HEK293 (cell line): ENCODE data around the gene FANCE.
A peak's percentile ranks its signal among the peaks of the same experiment; 100 is the strongest.

Source experiments
- CTCF ChIA-PET: fragments of 350-600 bp; formaldehyde crosslinking; extraction: SDS; loops from one replicate; lab custom pipeline; 2021; ENCODE audit warnings: antibody characterized with exemption; lab: Yijun Ruan, JAX
- POLR2A ChIA-PET: fragments of 300-600 bp; formaldehyde crosslinking; extraction: SDS; loops from one replicate; lab custom pipeline; 2020; ENCODE audit warnings: antibody characterized with exemption, inconsistent platforms; lab: Yijun Ruan, JAX
- H3K27ac ChIP-seq: fragments of 200-500 bp; sonication (Bioruptor generic); 2 replicates; pipeline ENCODE4 v1.5.1; 2014; ENCODE audit warnings: low read depth, low read length, control low read depth, inconsistent platforms; ENCODE audit errors: extremely low read depth
- H3K36me3 ChIP-seq, 2 experiments: fragments of 200-500 bp in 1 of 2; sonication (Bioruptor generic) in 1 of 2; 1 replicate in 1 of 2; 2 replicates in 1 of 2; pipeline ENCODE4 v1.5.1; 2014 to 2017; ENCODE audit warnings: inconsistent platforms in 2 of 2, low read length in 2 of 2; ENCODE audit not compliant: control insufficient read depth in 2 of 2, insufficient read depth in 1 of 2
- H3K4me1 ChIP-seq: fragments of 200-500 bp; sonication (Bioruptor generic); 2 replicates; pipeline ENCODE4 v1.5.1; 2014; ENCODE audit warnings: mild to moderate bottlenecking, low read length, inconsistent platforms; ENCODE audit not compliant: control insufficient read depth, insufficient read depth
- H3K4me3 ChIP-seq: 2 replicates; pipeline ENCODE4 v1.5.1; 2011; ENCODE audit warnings: low read depth, mild to moderate bottlenecking, control low read depth, low read length, moderate library complexity
- H3K9me3 ChIP-seq: fragments of 200-500 bp; sonication (Bioruptor generic); 2 replicates; pipeline ENCODE4 v1.5.1; 2014; ENCODE audit warnings: low read depth, low read length, inconsistent platforms; ENCODE audit not compliant: control insufficient read depth, insufficient read depth
- CTCF ChIP-seq: fragments of 450-650 bp; formaldehyde crosslinking; IDR thresholded peaks from 2 replicates; pipeline ENCODE4 v1.5.1; 2016; ENCODE audit warnings: missing biosample characterization, missing genetic modification characterization
- GLIS1 ChIP-seq: fragments of 450-650 bp; formaldehyde crosslinking; IDR thresholded peaks from 2 replicates; pipeline ENCODE4 v1.5.1; 2016; ENCODE audit warnings: missing biosample characterization, missing genetic modification characterization
- GLIS2 ChIP-seq: fragments of 450-650 bp; formaldehyde crosslinking; IDR thresholded peaks from 2 replicates; pipeline ENCODE4 v1.5.1; 2016; ENCODE audit warnings: missing biosample characterization, missing genetic modification characterization
- OSR2 ChIP-seq: fragments of 450-650 bp; formaldehyde crosslinking; IDR thresholded peaks from 2 replicates; pipeline ENCODE4 v1.5.1; 2016; ENCODE audit warnings: missing biosample characterization, missing genetic modification characterization
- PRDM10 ChIP-seq: fragments of 450-650 bp; formaldehyde crosslinking; IDR thresholded peaks from 2 replicates; pipeline ENCODE4 v1.5.1; 2016; ENCODE audit warnings: missing biosample characterization, missing genetic modification characterization
- SCRT2 ChIP-seq: fragments of 450-650 bp; formaldehyde crosslinking; IDR thresholded peaks from 2 replicates; pipeline ENCODE4 v1.5.1; 2016; ENCODE audit warnings: missing biosample characterization, missing genetic modification characterization
- SP2 ChIP-seq: fragments of 450-650 bp; formaldehyde crosslinking; IDR thresholded peaks from 2 replicates; pipeline ENCODE4 v1.5.1; 2016; ENCODE audit warnings: missing biosample characterization, missing genetic modification characterization
- ZBTB7A ChIP-seq: fragments of 450-650 bp; formaldehyde crosslinking; IDR thresholded peaks from 2 replicates; pipeline ENCODE4 v1.5.1; 2016; ENCODE audit warnings: low read depth, missing biosample characterization, missing genetic modification characterization
- ZBTB8A ChIP-seq: fragments of 450-650 bp; formaldehyde crosslinking; IDR thresholded peaks from 2 replicates; pipeline ENCODE4 v1.5.1; 2016; ENCODE audit warnings: missing biosample characterization, missing genetic modification characterization
- ZFP69B ChIP-seq: fragments of 450-650 bp; formaldehyde crosslinking; IDR thresholded peaks from 2 replicates; pipeline ENCODE4 v1.5.1; 2016; ENCODE audit warnings: missing biosample characterization, missing genetic modification characterization
- ZNF394 ChIP-seq: fragments of 450-650 bp; formaldehyde crosslinking; IDR thresholded peaks from 2 replicates; pipeline ENCODE4 v1.5.1; 2016; ENCODE audit warnings: missing biosample characterization, missing genetic modification characterization, mild to moderate bottlenecking, moderate library complexity, borderline replicate concordance
- ZNF423 ChIP-seq: fragments of 450-650 bp; formaldehyde crosslinking; IDR thresholded peaks from 2 replicates; pipeline ENCODE4 v1.5.1; 2016; ENCODE audit warnings: missing biosample characterization, missing genetic modification characterization
- ZNF600 ChIP-seq: fragments of 450-650 bp; formaldehyde crosslinking; IDR thresholded peaks from 2 replicates; pipeline ENCODE4 v1.5.1; 2016; ENCODE audit warnings: missing biosample characterization, missing genetic modification characterization
- ZNF610 ChIP-seq: fragments of 450-650 bp; formaldehyde crosslinking; IDR thresholded peaks from 2 replicates; pipeline ENCODE4 v1.5.1; 2016; ENCODE audit warnings: missing biosample characterization, missing genetic modification characterization, borderline replicate concordance
- ZNF639 ChIP-seq: fragments of 450-650 bp; formaldehyde crosslinking; IDR thresholded peaks from 2 replicates; pipeline ENCODE4 v1.5.1; 2016; ENCODE audit warnings: missing biosample characterization, missing genetic modification characterization
- ZSCAN30 ChIP-seq: fragments of 450-650 bp; IDR thresholded peaks from 2 replicates; pipeline ENCODE4 v1.5.1; 2018; ENCODE audit warnings: missing biosample characterization, mild to moderate bottlenecking, missing genetic modification characterization, moderate library complexity
- TF ChIP-seq, protein P1 (sequence below): fragments of 450-650 bp; formaldehyde crosslinking; IDR thresholded peaks from 2 replicates; pipeline ENCODE4 v1.5.1; 2016; ENCODE audit warnings: missing biosample characterization, missing genetic modification characterization
- TF ChIP-seq, protein P2 (sequence below): fragments of 450-650 bp; formaldehyde crosslinking; IDR thresholded peaks from 2 replicates; pipeline ENCODE4 v1.5.1; 2016; ENCODE audit warnings: missing biosample characterization, missing genetic modification characterization

FANCE gene

DNA sequence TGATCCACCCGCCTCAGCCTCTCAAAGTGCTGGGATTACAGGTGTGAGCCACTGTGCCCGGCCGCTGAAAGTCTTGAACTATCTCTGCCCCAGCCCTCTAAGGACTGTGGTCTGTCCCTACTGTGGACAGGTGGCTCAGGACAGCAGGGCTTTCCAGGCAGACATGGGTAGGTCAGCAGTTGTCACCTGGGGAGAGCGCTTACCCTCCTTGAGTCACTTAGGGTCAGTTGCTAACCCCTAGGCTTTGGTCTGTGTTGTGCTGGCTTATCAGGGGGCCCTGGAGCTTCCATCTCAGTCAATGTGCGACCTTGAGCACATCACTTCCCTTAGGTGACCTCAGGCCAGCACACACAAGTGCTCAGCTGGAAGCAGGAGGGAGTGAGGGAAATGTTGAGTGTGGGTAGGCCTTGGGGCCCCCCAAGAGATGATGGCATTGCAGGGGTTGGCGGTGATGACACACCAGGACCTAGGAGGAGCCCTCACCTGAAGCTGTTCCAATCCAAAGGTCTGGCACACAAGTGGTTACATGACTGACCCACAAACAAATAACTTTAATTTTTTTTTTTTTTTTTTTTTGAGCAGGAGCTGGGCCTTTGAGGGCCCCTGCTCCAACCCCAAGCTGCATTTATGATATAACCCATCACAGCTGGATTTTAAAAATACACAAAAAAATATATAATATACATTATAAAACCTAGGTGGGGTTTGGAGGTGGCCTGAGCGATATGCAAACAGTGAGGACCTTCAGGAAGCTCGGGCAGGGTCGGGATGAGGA is 21.1 kb downstream of the FANCE start (continued):
- TF ChIP-seq ZNF639 (tag by site-specific recombination), result no peak
- TF ChIP-seq, all 188 proteins: peak for 8

DNA sequence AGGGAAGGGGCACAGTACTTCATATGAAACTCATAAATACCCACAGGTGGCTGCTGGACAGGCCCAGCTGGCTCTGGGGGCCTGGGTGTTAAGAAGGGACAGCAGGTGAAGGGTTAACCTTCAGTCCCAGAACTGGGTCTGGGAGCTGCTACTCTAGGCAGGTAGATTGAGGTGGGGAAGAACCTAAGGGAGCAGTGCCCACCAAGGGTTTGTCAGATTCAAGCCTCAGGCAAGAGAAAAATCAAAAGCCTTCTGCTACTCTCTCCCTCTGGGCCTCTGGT is 21.7 kb downstream of the FANCE start:
- Histone ChIP-seq H3K4me1 (no peaks in the 10 kb centered on the region), H3K36me3 (peaks cover 9 to 75% of the 10 kb centered on the region in 2 experiments; a peak in 2 of 3 replicates), H3K4me3 (no peak overlapping the region)
- ChIA-PET CTCF (interaction anchor here (0.6 to 1.0 kb wide), 2 partner anchors 14 to 49 kb away, joined by 3 to 4 read pairs; no protein-coding TSS in a partner anchor), POLR2A (interaction anchor here (0.6 to 9.5 kb wide), 12 partner anchors 11 to 1060 kb away, joined by 3 to 198 read pairs (median 6); partner anchors contain the start of gene TEAD3)
- TF ChIP-seq ZSCAN30 (tag by site-specific recombination), result peak; percentile 88; the same call in 1 of the 2 replicates
- TF ChIP-seq CTCF (tag by site-specific recombination), result no peak
- peak; percentile 73 for TF ChIP-seq SCRT2
- 0 out of 2 replicates have a peak, but pooled peaks have one; percentile 22 for TF ChIP-seq OSR2 (tag by site-specific recombination)
- TF ChIP-seq, all 188 proteins: peak for 3
- no peaks in the 10 kb centered on the region for H3K9me3 ChIP-seq
- H3K27ac ChIP-seq, result peak overlapping the region; percentile 3; the same call in 1 of the 2 replicates

DNA sequence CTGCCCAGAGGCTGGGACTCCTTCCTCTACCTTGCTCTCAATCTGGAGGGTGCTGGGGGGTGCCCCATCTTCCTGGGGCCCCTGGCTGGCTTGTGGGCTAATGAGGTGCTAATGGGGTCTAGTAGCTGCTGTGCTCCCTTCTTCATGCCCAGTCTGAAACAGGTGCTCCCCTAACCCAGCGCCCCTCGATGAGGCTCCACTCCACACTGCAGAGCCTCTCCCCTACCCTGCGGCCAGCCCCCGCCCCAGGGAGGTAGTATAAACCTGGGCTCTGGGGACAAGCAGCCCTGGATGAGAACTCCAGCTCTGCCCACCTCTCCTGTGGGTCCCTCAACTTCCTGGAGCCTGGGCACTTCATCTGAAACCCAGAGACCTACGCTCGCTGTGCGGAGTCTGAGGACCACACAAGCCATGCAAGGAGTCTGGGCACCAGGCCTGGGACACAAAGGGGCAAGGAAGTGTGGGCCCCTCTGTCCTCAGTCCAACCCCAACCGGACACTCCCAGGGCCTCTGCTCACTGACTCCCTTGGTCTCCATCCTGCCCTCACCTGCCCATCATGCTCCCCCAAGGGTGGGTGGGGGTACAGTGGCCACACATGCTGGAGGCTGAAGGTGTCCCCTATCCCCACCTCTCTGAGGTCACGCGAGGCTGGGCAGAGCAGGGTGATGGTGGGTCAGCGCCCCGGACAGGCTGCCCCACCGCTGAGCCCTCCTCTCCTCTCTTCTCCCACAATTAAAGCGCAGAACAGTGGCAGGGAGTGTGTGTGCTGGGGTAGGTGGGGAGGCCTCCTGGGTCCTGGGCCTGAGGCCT is 22.2 kb downstream of the FANCE start:
- Histone ChIP-seq H3K4me3 (no peak overlapping the region), H3K36me3 (peaks cover 7 to 73% of the 10 kb centered on the region in 2 experiments; a peak in 2 of 3 replicates), H3K4me1 (no peaks in the 10 kb centered on the region), H3K27ac (peak overlapping the region; percentile 3; the same call in 1 of the 2 replicates), H3K9me3 (no peaks in the 10 kb centered on the region)
- ChIA-PET CTCF (interaction anchor here (0.6 to 0.7 kb wide), 2 partner anchors 13 kb away, joined by 3 to 4 read pairs; no protein-coding TSS in a partner anchor), POLR2A (interaction anchor here (0.6 to 9.5 kb wide), 9 partner anchors 11 to 206 kb away, joined by 3 to 198 read pairs (median 6); partner anchors contain the start of gene TEAD3)
- TF ChIP-seq ZFP69B, result peak; percentile 88
- peak; percentile 28; the same call in 1 of the 2 replicates for TF ChIP-seq ZNF600 (tag by site-specific recombination)
- peak; percentile 46 for TF ChIP-seq GLIS1
- 0 out of 2 replicates have a peak, but pooled peaks have one; percentile 34 for TF ChIP-seq ZBTB8A
- TF ChIP-seq ZNF423 (tag by site-specific recombination), result no peak
- TF ChIP-seq, protein P1, sequence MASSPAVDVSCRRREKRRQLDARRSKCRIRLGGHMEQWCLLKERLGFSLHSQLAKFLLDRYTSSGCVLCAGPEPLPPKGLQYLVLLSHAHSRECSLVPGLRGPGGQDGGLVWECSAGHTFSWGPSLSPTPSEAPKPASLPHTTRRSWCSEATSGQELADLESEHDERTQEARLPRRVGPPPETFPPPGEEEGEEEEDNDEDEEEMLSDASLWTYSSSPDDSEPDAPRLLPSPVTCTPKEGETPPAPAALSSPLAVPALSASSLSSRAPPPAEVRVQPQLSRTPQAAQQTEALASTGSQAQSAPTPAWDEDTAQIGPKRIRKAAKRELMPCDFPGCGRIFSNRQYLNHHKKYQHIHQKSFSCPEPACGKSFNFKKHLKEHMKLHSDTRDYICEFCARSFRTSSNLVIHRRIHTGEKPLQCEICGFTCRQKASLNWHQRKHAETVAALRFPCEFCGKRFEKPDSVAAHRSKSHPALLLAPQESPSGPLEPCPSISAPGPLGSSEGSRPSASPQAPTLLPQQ, result peak; percentile 84
- TF ChIP-seq, protein P2, sequence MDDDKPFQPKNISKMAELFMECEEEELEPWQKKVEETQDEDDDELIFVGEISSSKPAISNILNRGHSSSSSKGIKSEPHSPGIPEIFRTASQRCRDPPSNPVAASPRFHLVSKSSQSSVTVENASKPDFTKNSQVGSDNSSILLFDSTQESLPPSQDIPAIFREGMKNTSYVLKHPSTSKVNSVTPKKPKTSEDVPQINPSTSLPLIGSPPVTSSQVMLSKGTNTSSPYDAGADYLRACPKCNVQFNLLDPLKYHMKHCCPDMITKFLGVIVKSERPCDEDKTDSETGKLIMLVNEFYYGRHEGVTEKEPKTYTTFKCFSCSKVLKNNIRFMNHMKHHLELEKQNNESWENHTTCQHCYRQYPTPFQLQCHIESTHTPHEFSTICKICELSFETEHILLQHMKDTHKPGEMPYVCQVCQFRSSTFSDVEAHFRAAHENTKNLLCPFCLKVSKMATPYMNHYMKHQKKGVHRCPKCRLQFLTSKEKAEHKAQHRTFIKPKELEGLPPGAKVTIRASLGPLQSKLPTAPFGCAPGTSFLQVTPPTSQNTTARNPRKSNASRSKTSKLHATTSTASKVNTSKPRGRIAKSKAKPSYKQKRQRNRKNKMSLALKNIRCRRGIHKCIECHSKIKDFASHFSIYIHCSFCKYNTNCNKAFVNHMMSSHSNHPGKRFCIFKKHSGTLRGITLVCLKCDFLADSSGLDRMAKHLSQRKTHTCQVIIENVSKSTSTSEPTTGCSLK (tag by site-specific recombination), result no peak
- peak; percentile 82; the same call in 1 of the 2 replicates for TF ChIP-seq PRDM10
- TF ChIP-seq ZNF394 (tag by site-specific recombination), result peak; percentile 34; the same call in 1 of the 2 replicates
- TF ChIP-seq ZBTB7A (tag by site-specific recombination), result 0 out of 2 replicates have a peak, but pooled peaks have one; percentile 18
- TF ChIP-seq ZNF610 (tag by site-specific recombination), result no peak
- TF ChIP-seq SP2, result 0 out of 2 replicates have a peak, but pooled peaks have one; percentile 12
- TF ChIP-seq GLIS2 (tag by site-specific recombination), result peak; percentile 48; the same call in 1 of the 2 replicates
